Lower leg skin (tissue), 4 donors: Measurements from ENCODE around the gene NEK2. TPM values are rescaled to one million over a fixed set of nuclear protein-coding genes. Genes with fewer than 3 reads are reported as not detected.
"Not testable (repeated sequence)": the region's sequence is repeated elsewhere in the genome, so short reads cannot be mapped to it uniquely, and the experiment has no call there.

ENCODE experiments used
- DNase-seq, 2 donors: peaks; one replicate each; pipeline ENCODE4 v3.0.0-alpha.2; 2019; ENCODE audit warnings: low spot score in 2 of 2
- H3K4me3 ChIP-seq: fragments of 200-600 bp; sonication (generic); 2 replicates; pipeline ENCODE4 v1.5.1; 2017; ENCODE audit warnings: mild to moderate bottlenecking, low read depth; ENCODE audit not compliant: poor library complexity, severe bottlenecking
- CTCF ChIP-seq, 3 donors: fragments of 450-650 bp; IDR thresholded peaks; one replicate each; pipeline ENCODE4 v1.5.1; 2016; ENCODE audit warnings: antibody characterized with exemption in 3 of 3, mild to moderate bottlenecking in 3 of 3, moderate library complexity in 2 of 3
- POLR2A ChIP-seq, 2 donors: fragments of 450-650 bp; IDR thresholded peaks; one replicate each; pipeline ENCODE4 v1.6.1; 2016 to 2017; ENCODE audit warnings: antibody characterized with exemption in 2 of 2, mild to moderate bottlenecking in 1 of 2, moderate library complexity in 1 of 2
- WGBS, 2 donors: methylation state at CpG; one replicate each; pipeline ENCODE4 v1.1.5; 2018; 5-methylcytosine and 5-hydroxymethylcytosine counted together
- intact Hi-C: fragments of 100-400 bp; cut with DNase I; formaldehyde crosslinking; loops from one replicate; pipeline ENCODE4 v1.15.0; 2023; ENCODE audit warnings: low total_unique reads
- total RNA-seq, 4 donors: library from RNA; depleted of rRNA; stranded (reverse); fragments of >200 nt; gene quantifications; one replicate each; pipeline ENCODE4 v1.1.0, GENCODE V29; 2016

NEK2 gene
- total RNA-seq, 4 donors from 2014 or later, result 1.5 to 3.7 (median 2.7) TPM; not detected in 1

DNA sequence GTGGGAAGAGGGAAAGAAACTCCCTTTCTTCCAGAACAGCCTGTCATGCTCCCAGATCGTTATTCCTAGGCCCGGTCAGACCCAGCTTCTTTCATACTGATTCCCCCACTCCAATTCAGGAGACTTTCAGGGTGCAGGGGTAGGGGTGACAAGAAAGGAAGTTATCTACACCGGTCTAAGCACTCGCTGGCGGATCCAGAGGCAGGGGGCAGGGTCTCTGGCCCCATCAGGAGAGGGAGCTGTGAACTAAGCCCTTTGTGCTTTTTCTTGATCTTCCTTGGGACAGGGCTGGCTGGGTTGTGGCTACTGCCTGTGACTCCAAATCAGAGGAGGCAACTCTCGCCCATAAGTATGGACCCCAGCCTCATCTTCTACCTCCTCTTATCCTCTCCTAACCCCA lies 44.3 kb downstream of the NEK2 start:
- TF ChIP-seq POLR2A (IDR thresholded peaks at IDR 0.05), result no peak
- TF ChIP-seq CTCF (IDR thresholded peaks at IDR 0.05), result no peak
- no peak for DNase-seq
- intact Hi-C loops, result no loop called here
- 54 to 69% methylated on average over 6 of the region's 6 CpGs for WGBS, 2 donors
- H3K4me3 ChIP-seq, result no peak overlapping the region

DNA sequence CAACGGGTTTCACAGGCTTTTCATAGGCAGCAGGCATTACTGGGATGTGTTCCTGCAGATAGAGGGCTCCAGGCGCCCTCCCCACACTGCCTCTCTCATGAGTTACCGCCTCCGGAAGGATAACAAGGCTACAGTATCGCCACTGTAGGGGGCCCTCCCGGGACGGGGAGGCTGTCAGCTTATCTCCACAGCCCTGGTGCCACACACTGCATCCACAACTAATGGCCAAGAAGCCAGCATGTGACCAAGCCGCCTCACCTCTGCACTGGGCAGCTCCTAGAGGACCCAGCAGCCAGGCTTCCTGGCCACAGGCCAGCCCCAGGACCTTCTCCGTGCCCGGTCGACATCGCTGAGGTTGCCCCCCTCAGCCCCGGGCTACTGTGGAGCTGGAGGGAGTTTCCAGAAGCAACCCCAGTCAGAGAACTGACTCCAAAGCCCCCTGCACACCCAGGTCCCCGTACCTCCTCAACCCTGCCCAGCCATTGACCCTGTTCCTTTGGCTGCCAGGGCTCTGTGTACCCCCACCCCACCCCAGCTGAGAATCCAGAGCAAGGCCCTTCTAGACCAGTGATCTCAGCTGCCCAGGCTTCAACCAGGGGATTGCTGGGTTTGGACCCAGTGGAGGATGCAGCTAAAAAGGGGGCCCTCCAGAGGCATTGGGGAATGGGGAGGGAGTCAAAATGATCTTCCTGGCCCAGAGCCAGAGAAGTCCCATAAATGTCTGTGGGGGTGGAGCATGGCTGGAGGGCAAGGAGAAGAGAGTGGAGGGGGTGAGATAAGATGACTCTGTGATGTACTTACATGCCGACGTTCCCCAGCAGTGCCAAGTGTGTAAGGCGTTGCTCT lies 45.0 kb downstream of the NEK2 start:
- no peak for DNase-seq
- intact Hi-C loops, result no loop called here
- 39 to 48% methylated on average over 11 to 14 of the region's 17 CpGs for WGBS, 2 donors
- TF ChIP-seq POLR2A (IDR thresholded peaks at IDR 0.05) (no peak), CTCF (IDR thresholded peaks at IDR 0.05) (no peak)
- no peak overlapping the region for H3K4me3 ChIP-seq

- H3K4me3 ChIP-seq, result no peak overlapping the region
- no peak for TF ChIP-seq CTCF (IDR thresholded peaks at IDR 0.05)
- WGBS, 2 donors, result 73 to 75% methylated on average over 4 of the region's 4 CpGs
- DNase-seq, result no peak
- intact Hi-C loops, result no loop called here
Measured at GRCh38 chr1:211628417-211628816, 47.0 kb downstream of the NEK2 start.

- TF ChIP-seq POLR2A (IDR thresholded peaks at IDR 0.05), result no peak
- TF ChIP-seq CTCF (IDR thresholded peaks at IDR 0.05), result no peak
- intact Hi-C loops, result no loop called here
- WGBS, 2 donors, result 90 to 93% methylated on average over 4 of the region's 4 CpGs
- H3K4me3 ChIP-seq, result no peak overlapping the region
- no peak for DNase-seq
Measured at GRCh38 chr1:211627259-211627658, 48.2 kb downstream of the NEK2 start.

DNA sequence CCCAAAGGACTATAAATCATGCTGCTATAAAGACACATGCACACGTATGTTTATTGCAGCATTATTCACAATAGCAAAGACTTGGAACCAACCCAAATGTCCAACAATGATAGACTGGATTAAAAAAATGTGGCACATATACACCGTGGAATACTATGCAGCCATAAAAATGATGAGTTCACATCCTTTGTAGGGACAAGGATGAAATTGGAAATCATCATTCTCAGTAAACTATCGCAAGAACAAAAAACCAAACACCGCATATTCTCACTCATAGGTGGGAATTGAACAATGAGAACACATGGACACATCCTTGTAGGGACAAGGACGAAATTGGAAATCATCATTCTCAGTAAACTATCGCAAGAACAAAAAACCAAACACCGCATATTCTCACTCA lies 49.6 kb downstream of the NEK2 start:
- DNase-seq, H3K4me3 ChIP-seq, intact Hi-C loops: not testable (repeated sequence)
- 93 to 95% methylated on average over 7 of the region's 7 CpGs for WGBS, 2 donors

- DNase-seq, result peak in 1 of 2 donors; percentile 41
- intact Hi-C loops, result no loop called here
- 72 to 77% methylated on average over 2 of the region's 2 CpGs for WGBS, 2 donors
- no peak for TF ChIP-seq POLR2A (IDR thresholded peaks at IDR 0.05)
- TF ChIP-seq CTCF (IDR thresholded peaks at IDR 0.05), result no peak
- H3K4me3 ChIP-seq, result no peak overlapping the region
Measured at GRCh38 chr1:211625040-211625439, 50.4 kb downstream of the NEK2 start.
